WTC11 (cell line): ENCODE measurements around the gene CFAP58.

ENCODE experiments used
- ATF6 ChIP-seq: sonication (generic); formaldehyde crosslinking; IDR thresholded peaks from 2 replicates; pipeline ENCODE4 v1.8.1; 2023; ENCODE audit warnings: mild to moderate bottlenecking, missing genetic modification reagents
- CTCF ChIP-seq: fragments of 200-600 bp; IDR thresholded peaks from 2 replicates; pipeline ENCODE4 v1.8.0; 2022; ENCODE audit warnings: antibody characterized with exemption
- ELF4 ChIP-seq: sonication (generic); formaldehyde crosslinking; IDR thresholded peaks from 2 replicates; pipeline ENCODE4 v1.8.1; 2022; ENCODE audit warnings: low read depth, mild to moderate bottlenecking, moderate library complexity, missing genetic modification reagents
- FOXJ3 ChIP-seq: sonication (generic); formaldehyde crosslinking; IDR thresholded peaks from 2 replicates; pipeline ENCODE4 v1.9.0; 2021; ENCODE audit warnings: missing genetic modification reagents, mild to moderate bottlenecking, borderline replicate concordance
- GTF2I ChIP-seq: fragments of 250-450 bp; sonication (Bioruptor Pico); conservative IDR thresholded peaks from 2 replicates; pipeline ENCODE4 v1.4.0; 2021; ENCODE audit warnings: mild to moderate bottlenecking
- IRF1 ChIP-seq: sonication (generic); formaldehyde crosslinking; IDR thresholded peaks from 2 replicates; pipeline ENCODE4 v1.8.0; 2023; ENCODE audit warnings: missing genetic modification reagents
- JUN ChIP-seq: sonication (generic); formaldehyde crosslinking; IDR thresholded peaks from 2 replicates; pipeline ENCODE4 v1.8.0; 2023; ENCODE audit warnings: mild to moderate bottlenecking, missing genetic modification reagents
- MAX ChIP-seq: sonication (generic); formaldehyde crosslinking; IDR thresholded peaks from 2 replicates; pipeline ENCODE4 v1.8.0; 2022; ENCODE audit warnings: mild to moderate bottlenecking, missing genetic modification reagents
- TEAD4 ChIP-seq: sonication (generic); formaldehyde crosslinking; IDR thresholded peaks from 2 replicates; pipeline ENCODE4 v1.8.0; 2022; ENCODE audit warnings: mild to moderate bottlenecking, missing genetic modification reagents
- TP53 ChIP-seq: sonication (generic); formaldehyde crosslinking; IDR thresholded peaks from 2 replicates; pipeline ENCODE4 v1.8.1; 2023; ENCODE audit warnings: mild to moderate bottlenecking, missing genetic modification reagents
- ZNF416 ChIP-seq: fragments of 250-450 bp; sonication (Bioruptor Pico); IDR thresholded peaks from 2 replicates; pipeline ENCODE4 v1.9.0; 2021; ENCODE audit warnings: mild to moderate bottlenecking, inconsistent platforms

GRCh38 chr10:104502907-104503306, 149.3 kb downstream of the CFAP58 start:
- TF ChIP-seq TP53 (CRISPR knock-in tag) (no peak), CTCF (no peak), ZNF416 (CRISPR knock-in tag) (no peak), ATF6 (CRISPR knock-in tag) (no peak), GTF2I (CRISPR knock-in tag) (no peak), TEAD4 (CRISPR knock-in tag) (no peak), MAX (CRISPR knock-in tag) (no peak), ELF4 (CRISPR knock-in tag) (no peak), FOXJ3 (no peak), IRF1 (CRISPR knock-in tag) (no peak), JUN (CRISPR knock-in tag) (no peak)
